Activated T-helper 1 cell treated with anti-CD3 and anti-CD28 coated beads, Interleukin-12 subunit alpha, Interleukin-12 subunit beta, Interleukin-2, Interleukin-4 antibody, amounts not matched to agents 30 ng/mL and 10 ng/mL and 1 ng/mL, durations not matched to agents 14 hours and 24 hours and 36 hours (primary cell): Measurements from ENCODE around the gene H6PD. TPM values are rescaled to one million over a fixed set of nuclear protein-coding genes. Genes with fewer than 3 reads are reported as not detected.

Source experiments
- DNase-seq: peaks from one replicate; pipeline ENCODE4 v3.0.0; 2021; ENCODE audit warnings: low spot score
- H3K27ac Mint-ChIP-seq: one replicate; pipeline ENCODE4 v1.8.0; 2021; ENCODE audit warnings: mild to moderate bottlenecking, mixed read lengths
- H3K27me3 Mint-ChIP-seq: one replicate; pipeline ENCODE4 v1.8.0; 2022; ENCODE audit warnings: mild to moderate bottlenecking, moderate library complexity, mixed read lengths; ENCODE audit not compliant: insufficient read depth
- H3K36me3 Mint-ChIP-seq: one replicate; pipeline ENCODE4 v1.8.0; 2021; ENCODE audit warnings: low read depth, mixed read lengths
- H3K4me1 Mint-ChIP-seq: one replicate; pipeline ENCODE4 v1.8.0; 2021; ENCODE audit warnings: low read depth, mixed read lengths
- H3K4me3 Mint-ChIP-seq: one replicate; pipeline ENCODE4 v1.8.0; 2021; ENCODE audit warnings: mild to moderate bottlenecking, moderate library complexity, mixed read lengths
- H3K9me3 Mint-ChIP-seq: one replicate; pipeline ENCODE4 v1.8.0; 2021; ENCODE audit warnings: mixed read lengths
- intact Hi-C: fragments of 100-400 bp; cut with micrococcal nuclease; formaldehyde crosslinking; loops from one replicate; pipeline ENCODE4 v1.15.1; 2024
- total RNA-seq: library from RNA; stranded (reverse); gene quantifications from 2 replicates; pipeline ENCODE4 v1.2.3, GENCODE V29; 2022

The H6PD gene, protein sequence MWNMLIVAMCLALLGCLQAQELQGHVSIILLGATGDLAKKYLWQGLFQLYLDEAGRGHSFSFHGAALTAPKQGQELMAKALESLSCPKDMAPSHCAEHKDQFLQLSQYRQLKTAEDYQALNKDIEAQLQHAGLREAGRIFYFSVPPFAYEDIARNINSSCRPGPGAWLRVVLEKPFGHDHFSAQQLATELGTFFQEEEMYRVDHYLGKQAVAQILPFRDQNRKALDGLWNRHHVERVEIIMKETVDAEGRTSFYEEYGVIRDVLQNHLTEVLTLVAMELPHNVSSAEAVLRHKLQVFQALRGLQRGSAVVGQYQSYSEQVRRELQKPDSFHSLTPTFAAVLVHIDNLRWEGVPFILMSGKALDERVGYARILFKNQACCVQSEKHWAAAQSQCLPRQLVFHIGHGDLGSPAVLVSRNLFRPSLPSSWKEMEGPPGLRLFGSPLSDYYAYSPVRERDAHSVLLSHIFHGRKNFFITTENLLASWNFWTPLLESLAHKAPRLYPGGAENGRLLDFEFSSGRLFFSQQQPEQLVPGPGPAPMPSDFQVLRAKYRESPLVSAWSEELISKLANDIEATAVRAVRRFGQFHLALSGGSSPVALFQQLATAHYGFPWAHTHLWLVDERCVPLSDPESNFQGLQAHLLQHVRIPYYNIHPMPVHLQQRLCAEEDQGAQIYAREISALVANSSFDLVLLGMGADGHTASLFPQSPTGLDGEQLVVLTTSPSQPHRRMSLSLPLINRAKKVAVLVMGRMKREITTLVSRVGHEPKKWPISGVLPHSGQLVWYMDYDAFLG
- 15.7 TPM in 2 replicates for total RNA-seq

DNA sequence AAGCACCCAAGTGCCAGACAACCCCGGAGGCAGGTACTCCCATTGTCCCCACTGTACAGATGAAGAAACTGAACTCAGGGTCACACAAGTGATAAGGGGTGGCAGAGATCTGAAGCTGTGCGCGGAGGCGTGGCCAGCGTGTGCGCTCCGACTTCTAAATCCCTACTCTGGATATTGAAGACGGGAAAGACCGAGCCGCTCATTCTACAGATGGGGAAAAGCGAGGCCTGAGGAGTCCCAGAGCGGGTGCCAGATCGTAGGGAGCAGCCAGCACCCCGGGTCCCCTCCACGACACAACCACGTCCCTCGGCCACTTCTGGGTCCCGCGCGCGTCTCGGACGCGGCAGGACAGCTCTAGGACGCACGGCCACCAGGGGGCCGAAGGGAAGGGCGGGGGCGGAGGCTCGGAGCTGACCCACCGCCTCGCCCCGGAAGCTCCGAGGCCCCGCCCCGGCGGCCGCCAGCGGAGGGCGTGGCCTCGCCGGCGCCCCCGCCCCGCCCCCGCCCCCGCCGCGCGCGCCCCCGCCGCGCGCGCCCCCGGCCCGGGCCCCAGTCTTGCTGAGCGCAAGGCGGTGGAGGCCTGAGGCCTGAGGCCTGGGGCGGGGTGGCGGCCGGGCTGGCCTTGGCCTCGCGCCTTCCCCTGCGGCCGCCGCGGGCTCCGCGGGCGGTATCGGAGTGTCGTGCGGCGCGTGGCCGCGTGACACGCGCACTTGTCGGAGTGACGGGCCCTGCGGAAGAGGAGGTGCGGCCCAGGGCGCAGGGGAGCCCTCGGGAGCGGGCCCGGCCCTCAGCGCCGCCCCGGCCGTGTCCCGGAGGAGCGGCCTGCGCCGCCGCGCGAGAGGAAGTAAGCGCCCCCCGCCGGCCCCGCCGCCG, at the start of gene H6PD:
Gene H6PD, plus strand, starts transcription at position 552 of the 873 bp plus-strand sequence. CDS start 10,161 bp downstream, outside the sequence.
- Mint-ChIP-seq H3K4me3 (peak within 1 kb of the TSS; percentile 94), H3K27me3 (peaks cover 3% of the 10 kb centered on the region), H3K4me1 (peaks cover 36% of the 10 kb centered on the region), H3K9me3 (no peaks in the 10 kb centered on the region), H3K27ac (peak within 1 kb of the TSS; percentile 98), H3K36me3 (peaks cover 16% of the 10 kb centered on the region)
- intact Hi-C loops, result loop anchor here (1.0 to 10.0 kb wide), 9 partner anchors 31 to 798 kb away; partner anchors contain the start of genes GPR157, PIK3CD and UBE4B
- peak; percentile 82 for DNase-seq

DNA sequence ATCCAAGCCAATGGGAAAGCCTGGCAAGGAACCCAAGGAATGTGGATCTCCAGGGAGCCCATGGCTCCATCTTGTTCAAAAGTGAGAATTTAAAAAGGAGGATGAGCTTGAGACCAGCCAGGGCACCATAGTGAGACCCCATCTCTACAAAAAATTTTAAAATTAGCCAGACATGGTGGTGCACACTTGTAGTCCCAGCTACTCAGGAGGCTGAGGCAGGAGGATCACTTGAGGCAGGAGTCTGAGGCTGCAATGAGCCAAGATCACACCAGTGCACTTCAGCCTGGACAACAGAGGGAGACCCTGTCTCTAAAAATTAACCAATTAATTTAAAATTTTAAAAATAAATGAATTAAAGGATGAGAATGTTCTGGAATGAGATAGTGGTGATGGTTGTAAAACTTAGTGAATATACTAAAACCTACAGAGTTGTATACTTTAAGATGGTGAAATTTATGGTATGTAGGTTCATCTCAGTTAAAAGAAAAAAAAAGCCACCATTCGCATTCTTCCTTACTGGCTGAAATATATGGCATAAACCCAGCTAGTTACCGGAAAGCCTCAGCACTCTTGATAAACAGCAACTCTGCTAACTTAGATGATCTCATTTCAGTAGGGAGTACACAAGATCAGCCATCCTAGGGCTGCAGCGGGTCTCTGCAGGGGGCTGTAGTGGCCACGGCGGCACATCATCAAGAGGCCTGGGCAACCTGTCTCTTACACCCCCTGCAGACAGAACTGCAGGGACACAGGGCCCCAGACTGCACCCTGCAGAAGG, 48.3 kb upstream of the H6PD start:
- no peak for DNase-seq
- no peaks in the 10 kb centered on the region for H3K9me3 Mint-ChIP-seq
- peaks cover 22% of the 10 kb centered on the region for H3K27me3 Mint-ChIP-seq
- intact Hi-C loops, result no loop called here
- no peak overlapping the region for H3K27ac Mint-ChIP-seq
- no peaks in the 10 kb centered on the region for H3K36me3 Mint-ChIP-seq
- no peak overlapping the region for H3K4me3 Mint-ChIP-seq
- peaks cover 6% of the 10 kb centered on the region for H3K4me1 Mint-ChIP-seq

DNA sequence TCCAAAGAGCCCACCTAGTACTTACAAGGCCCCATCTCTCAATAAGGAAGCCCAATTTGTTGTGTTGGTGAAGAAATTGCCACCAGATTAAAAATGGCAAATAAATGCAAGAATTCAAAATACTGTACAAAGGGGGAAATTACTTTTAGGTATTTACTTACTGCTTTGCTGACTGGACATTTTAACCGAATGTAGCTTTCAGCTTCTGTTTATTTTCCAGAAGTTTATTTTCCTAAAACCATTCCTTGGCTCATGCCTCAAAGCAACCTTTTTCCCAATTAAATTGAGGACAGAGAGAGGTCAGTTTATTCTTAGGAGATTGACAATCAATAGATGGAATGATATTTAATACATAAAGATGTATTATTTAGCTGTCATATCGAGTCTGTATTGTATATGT, 47.6 kb upstream of the H6PD start:
- peaks cover 20% of the 10 kb centered on the region for H3K27me3 Mint-ChIP-seq
- no peak for DNase-seq
- no peaks in the 10 kb centered on the region for H3K4me1 Mint-ChIP-seq
- H3K9me3 Mint-ChIP-seq, result no peaks in the 10 kb centered on the region
- H3K4me3 Mint-ChIP-seq, result no peak overlapping the region
- no peaks in the 10 kb centered on the region for H3K36me3 Mint-ChIP-seq
- intact Hi-C loops, result no loop called here
- no peak overlapping the region for H3K27ac Mint-ChIP-seq

DNA sequence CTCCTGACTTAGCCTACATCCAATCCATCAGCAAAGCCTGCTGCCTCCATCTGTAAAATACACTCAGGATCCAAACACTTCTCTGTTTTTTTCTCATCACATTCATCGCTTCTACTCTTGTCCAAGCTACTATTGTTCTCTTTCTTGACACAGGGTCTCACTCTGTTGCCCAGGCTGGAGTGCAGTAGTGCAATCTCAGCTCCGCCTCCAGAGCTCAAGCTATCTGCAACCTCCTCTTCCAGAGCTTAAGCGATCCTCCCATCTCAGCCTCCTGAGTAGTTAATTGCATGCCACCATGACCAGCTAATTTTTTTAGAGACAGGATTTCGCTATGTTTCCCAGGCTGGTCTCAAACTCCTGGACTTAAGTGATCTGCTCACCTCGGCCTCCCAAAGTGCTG, 44.3 kb upstream of the H6PD start:
- DNase-seq, result no peak
- Mint-ChIP-seq H3K27me3 (peaks cover 18% of the 10 kb centered on the region), H3K27ac (no peak overlapping the region), H3K9me3 (no peaks in the 10 kb centered on the region), H3K36me3 (no peaks in the 10 kb centered on the region), H3K4me1 (no peaks in the 10 kb centered on the region), H3K4me3 (no peak overlapping the region)
- intact Hi-C loops, result no loop called here

DNA sequence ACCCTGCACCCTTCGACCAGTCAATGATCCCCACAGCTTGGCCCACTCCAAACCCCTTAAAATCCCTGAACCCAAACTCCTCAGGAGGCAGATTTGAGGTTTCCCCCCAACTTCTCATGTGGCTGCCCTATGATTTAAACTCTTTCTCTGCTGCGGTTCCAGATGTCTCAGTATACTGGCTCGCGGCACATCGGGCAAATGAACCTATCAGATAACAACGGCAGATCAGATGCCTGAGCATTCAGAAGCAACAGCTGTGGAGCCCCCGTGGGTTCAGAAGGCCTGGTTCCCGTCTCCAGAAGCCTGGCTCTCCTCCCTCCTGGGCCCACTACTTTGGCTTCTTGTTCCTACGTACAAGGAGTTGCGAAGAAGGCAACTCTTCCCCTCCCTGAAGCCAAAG, 43.3 kb upstream of the H6PD start:
- peaks cover 6% of the 10 kb centered on the region for H3K4me1 Mint-ChIP-seq
- H3K27me3 Mint-ChIP-seq, result peaks cover 20% of the 10 kb centered on the region
- intact Hi-C loops, result no loop called here
- H3K27ac Mint-ChIP-seq, result no peak overlapping the region
- no peaks in the 10 kb centered on the region for H3K9me3 Mint-ChIP-seq
- H3K4me3 Mint-ChIP-seq, result no peak overlapping the region
- no peak for DNase-seq
- no peaks in the 10 kb centered on the region for H3K36me3 Mint-ChIP-seq

DNA sequence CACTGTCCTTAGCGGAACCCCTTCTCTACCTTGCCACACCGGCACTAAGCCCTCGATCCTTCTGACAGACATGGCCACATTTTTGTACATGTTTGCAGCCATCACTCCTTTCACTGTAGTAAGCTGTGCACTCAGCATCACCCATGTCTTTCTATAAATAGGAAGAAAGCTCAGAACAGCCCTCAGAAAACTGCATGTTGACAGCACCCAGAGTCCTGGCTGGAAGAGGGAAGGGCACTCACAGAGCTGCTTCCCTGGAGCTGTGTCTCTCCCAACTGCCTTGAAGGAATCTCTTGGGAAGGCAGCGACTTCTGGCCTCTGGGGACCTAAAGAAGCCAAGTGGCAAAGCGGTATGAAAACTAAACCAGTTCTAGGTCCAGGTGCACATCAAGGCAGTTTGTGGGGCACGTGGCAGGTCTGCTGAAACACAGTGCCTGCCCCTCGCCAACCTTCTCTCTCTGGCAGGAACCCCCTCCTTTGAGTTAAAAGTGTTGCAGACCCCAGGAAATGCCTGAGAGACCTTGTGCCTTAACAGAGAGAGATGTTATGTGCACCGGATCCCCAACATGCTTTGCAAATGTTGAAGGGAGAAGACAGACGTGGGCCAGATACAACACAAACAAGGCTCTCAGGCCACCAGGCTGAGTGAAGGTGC, 41.9 kb upstream of the H6PD start:
- H3K36me3 Mint-ChIP-seq, result no peaks in the 10 kb centered on the region
- H3K27ac Mint-ChIP-seq, result no peak overlapping the region
- no peak overlapping the region for H3K4me3 Mint-ChIP-seq
- peaks cover 14% of the 10 kb centered on the region for H3K4me1 Mint-ChIP-seq
- no peaks in the 10 kb centered on the region for H3K9me3 Mint-ChIP-seq
- H3K27me3 Mint-ChIP-seq, result peaks cover 33% of the 10 kb centered on the region
- intact Hi-C loops, result no loop called here
- DNase-seq, result no peak

DNA sequence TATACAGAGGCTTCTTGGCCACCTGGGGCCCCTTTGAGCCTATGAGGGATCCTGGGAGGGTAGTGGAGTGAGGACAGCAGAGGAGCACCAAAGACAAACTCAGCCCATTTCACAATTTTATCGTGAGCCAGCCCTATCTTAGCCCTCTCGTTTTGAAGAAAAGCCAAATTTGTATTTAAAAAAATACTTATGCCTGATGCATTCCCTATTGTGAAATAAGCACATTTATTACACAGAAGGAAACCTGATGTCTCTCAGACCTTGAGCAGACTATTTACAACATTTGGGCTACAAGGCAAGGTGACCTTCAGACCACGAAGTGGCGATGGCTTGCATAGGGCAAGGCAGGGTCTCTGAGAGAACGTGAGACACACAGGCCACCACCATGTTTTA, 41.3 kb upstream of the H6PD start:
- no peak overlapping the region for H3K27ac Mint-ChIP-seq
- DNase-seq, result no peak
- intact Hi-C loops, result no loop called here
- H3K4me1 Mint-ChIP-seq, result peaks cover 14% of the 10 kb centered on the region
- peaks cover 37% of the 10 kb centered on the region for H3K27me3 Mint-ChIP-seq
- H3K36me3 Mint-ChIP-seq, result no peaks in the 10 kb centered on the region
- H3K4me3 Mint-ChIP-seq, result no peak overlapping the region
- H3K9me3 Mint-ChIP-seq, result no peaks in the 10 kb centered on the region

DNA sequence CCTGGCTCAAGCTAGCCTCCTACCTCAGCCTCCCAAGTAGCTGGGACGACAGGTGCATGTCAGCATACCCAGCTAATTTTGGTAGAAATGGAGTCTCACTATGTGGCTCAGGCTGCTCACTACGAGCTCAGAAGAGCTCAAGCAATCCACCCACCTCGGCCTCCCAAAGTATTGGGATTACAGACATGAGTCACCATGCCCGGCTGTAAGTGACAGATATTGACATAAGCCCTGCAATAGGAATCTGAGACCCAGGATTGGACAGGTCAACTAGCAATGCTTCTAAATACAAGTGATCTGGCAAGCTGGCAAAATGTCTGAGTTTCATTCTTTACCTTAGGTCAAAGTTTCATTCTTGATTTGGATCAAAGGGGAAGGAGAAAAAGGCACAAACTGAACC, 40.5 kb upstream of the H6PD start:
- intact Hi-C loops, result no loop called here
- H3K9me3 Mint-ChIP-seq, result no peaks in the 10 kb centered on the region
- H3K27me3 Mint-ChIP-seq, result peaks cover 39% of the 10 kb centered on the region
- H3K4me1 Mint-ChIP-seq, result peaks cover 14% of the 10 kb centered on the region
- H3K27ac Mint-ChIP-seq, result no peak overlapping the region
- no peaks in the 10 kb centered on the region for H3K36me3 Mint-ChIP-seq
- no peak overlapping the region for H3K4me3 Mint-ChIP-seq
- no peak for DNase-seq

DNA sequence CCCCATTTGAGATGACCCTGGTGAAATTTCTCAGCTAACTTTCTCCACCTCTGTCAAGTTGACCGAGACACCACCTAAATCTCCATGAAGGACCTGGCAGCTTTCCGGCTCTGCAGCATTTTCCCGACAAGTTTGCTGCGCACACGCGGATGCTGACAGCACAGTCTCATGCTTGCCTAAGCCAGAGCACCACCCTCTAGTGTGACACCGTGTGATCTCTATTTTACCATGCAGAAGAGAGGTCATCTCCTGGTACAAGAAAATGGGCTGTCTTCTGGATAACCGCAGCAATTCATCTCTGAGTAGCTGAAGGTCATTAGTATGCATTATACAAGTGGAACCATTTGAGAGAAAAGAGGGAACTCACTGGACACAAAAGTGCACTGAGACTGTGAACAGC, 38.9 kb upstream of the H6PD start:
- peaks cover 49% of the 10 kb centered on the region for H3K27me3 Mint-ChIP-seq
- no peak for DNase-seq
- intact Hi-C loops, result loop anchor here (1.0 kb wide), 4 partner anchors 14 to 277 kb away; no protein-coding TSS in a partner anchor
- H3K27ac Mint-ChIP-seq, result no peak overlapping the region
- H3K4me3 Mint-ChIP-seq, result no peak overlapping the region
- H3K4me1 Mint-ChIP-seq, result peaks cover 17% of the 10 kb centered on the region
- no peaks in the 10 kb centered on the region for H3K9me3 Mint-ChIP-seq
- no peaks in the 10 kb centered on the region for H3K36me3 Mint-ChIP-seq

DNA sequence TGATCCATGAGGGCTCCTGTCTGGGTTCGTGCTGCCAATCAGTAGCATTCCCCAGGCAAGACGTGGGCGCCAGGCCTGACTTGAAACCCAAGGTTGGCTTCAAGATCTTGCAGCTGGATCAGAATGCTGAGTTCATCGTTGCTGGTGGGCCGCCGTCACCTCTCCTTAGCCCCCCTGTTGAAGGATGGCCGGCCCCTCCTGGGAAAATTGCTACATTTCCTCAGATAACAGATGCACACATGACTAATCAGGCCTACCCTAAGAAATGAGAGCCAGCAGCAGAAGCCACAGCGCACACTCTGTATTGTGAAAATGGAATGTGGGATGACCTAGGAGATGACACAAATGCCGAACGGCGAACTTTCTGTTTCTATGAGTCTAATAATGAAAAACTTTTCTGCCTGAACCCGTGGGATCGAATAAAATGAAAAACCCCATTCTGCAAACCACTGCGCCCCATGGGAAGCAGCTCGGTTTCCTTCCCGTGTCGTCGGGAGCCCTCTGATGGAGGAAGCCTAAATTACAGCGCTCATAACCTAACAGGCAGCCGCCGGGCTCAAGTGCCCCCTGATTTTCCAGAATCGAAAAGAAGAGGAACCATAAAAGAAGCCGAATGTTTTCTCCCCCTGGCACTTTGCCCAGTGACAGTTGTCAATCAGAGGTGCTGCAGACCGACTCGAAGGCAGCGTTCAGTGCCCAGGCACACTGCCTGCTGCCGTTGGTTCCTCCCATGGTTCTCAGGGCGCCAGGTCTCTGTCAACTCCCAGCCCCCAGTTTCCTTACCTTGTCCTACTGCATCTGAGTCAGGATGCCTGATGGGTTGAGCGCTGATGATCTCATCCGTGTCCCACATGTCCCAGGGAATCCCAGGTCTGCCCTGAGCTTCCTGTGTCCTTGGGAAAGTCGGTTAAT, 38.2 kb upstream of the H6PD start:
- peak; percentile 47 for DNase-seq
- Mint-ChIP-seq H3K9me3 (no peaks in the 10 kb centered on the region), H3K4me3 (no peak overlapping the region), H3K36me3 (no peaks in the 10 kb centered on the region), H3K27ac (no peak overlapping the region), H3K27me3 (peaks cover 54% of the 10 kb centered on the region), H3K4me1 (peaks cover 24% of the 10 kb centered on the region)
- intact Hi-C loops, result loop anchor here (1.0 kb wide), 4 partner anchors 15 to 278 kb away; no protein-coding TSS in a partner anchor
